ENCODE measurements around the gene C19orf33. TPM values are rescaled to one million over a fixed set of nuclear protein-coding genes. Genes with fewer than 3 reads are reported as not detected.

Gene C19orf33
- total and polyA plus RNA-seq, 2 of the 8 experiments (the other 6 are each of a cell fraction or from before 2014, with no cell fraction given), result 6.0 to 36.0 TPM

DNA sequence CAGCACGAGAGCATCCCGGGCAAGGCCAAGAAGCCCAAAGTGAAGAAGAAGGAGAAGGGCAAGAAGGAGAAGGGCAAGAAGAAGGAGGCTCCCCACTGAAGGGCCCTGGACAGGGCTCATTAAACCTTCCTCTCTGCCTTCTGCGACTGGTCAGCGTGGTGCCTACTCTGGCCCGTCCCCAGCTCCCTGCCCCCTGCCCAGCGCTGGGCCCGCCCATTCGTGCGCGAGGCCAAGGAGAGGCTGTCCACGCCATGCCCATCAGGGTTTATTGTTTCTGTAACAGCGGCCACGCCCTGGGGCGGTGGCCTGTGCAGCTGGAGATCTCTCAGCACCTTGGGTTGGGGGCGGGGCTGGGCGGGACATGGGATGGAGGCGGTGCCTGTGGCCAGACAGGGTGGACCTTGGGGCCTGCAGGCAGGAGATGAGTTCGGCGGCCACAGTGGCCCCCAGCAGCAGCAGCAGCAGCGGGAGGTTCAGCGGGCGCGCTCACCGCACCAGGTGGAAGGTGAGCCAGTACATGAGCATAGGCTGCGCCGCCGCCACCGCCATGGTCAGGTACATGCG lies 897 bp downstream of the C19orf33 start (continued):
- TF ChIP-seq POLR2AphosphoS5 (IDR thresholded peaks at IDR 0.05; ENCODE audit: low read depth, low read length), result no peak
- TF ChIP-seq TAF1 (IDR thresholded peaks at IDR 0.05; ENCODE audit: low read depth, low read length), result peak; percentile 48; the same call in 1 of the 2 replicates
- TF ChIP-seq SP4 (IDR thresholded peaks at IDR 0.05; ENCODE audit: low read length), result no peak

Data from H1 (cell line).